Posterior cingulate gyrus (tissue), 11 donors: ENCODE data around the gene KRT75.

Experiments
- DNase-seq, 10 donors: peaks; one replicate each; pipeline versions ENCODE4 v3.0.0 to v3.0.0-alpha.2; 2020 to 2021; ENCODE audit warnings: mixed read lengths in 3 of 10
- intact Hi-C: fragments of 100-400 bp; cut with DNase I; formaldehyde crosslinking; loops from one replicate; pipeline ENCODE4 v1.15.1; 2023

Gene KRT75

DNA sequence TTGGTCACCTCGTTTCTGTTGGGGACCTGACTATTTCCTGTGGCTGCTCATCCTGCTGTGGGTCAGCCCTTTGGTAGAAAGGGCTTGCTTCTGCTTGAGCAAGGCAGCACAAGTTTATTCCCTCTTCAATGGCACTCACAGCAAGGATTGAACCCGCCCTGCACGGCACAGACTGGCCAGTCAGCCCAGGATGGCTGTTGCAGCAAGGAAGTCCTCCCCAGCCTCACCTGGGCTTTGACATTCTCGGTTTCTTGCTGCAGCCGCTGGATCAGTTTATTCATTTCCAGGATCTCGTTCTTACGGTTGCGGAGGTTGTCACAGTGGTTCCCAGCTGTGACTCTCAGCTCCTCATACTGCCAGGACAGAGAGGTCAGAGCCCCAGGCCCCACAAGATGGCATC lies 37.5 kb downstream of the KRT75 start:
- peak in 1 of 10 donors; percentile 62 for DNase-seq
- intact Hi-C loops = no loop called here

- DNase-seq = peak in 3 of 10 donors; percentile 55 to 77 (median 73)
- intact Hi-C loops = no loop called here
Measured at GRCh38 chr12:52395761-52396434, 38.3 kb downstream of the KRT75 start.

DNA sequence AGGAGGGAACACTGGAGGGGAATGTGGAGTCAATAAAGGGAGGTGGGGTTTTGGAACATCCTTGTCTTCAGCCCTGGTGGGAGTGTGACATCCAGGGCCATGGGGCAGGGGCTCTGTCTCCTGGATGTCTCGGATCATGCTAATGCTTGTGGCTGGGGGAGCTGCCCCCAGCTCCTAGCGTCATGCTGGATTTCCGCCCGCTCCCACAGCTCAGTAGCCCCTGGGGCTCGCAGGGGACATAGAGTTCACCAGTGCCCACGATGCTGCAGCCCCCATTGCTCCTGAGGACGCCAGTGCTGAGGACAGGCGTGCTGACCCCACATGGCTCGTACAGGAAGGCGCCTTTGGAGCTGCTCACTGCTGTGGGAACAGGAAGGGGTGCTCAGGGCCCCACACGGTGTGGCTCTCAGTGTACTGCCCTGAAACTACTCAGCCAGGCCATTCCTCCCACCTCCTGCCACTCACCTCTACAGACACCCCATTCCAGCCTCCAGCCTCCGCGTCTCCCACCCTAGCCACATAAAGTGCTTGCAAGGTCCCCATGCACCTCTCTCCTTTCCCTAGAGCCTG lies 39.2 kb downstream of the KRT75 start:
- DNase-seq = peak in 3 of 10 donors; percentile 36 to 61 (median 45)
- intact Hi-C loops = no loop called here

GRCh38 chr12:52392465-52393007 lies 41.6 kb downstream of the KRT75 start:
- peak in 2 of 10 donors; percentile 15 to 19 for DNase-seq
- intact Hi-C loops = no loop called here

GRCh38 chr12:52391618-52392002 lies 42.6 kb downstream of the KRT75 start:
- intact Hi-C loops = no loop called here
- DNase-seq = peak; percentile 39 to 96 (median 74)

- peak in 5 of 10 donors; percentile 26 to 78 (median 47) for DNase-seq
- intact Hi-C loops = no loop called here
Measured at GRCh38 chr12:52390739-52391617, 43.2 kb downstream of the KRT75 start.

DNA sequence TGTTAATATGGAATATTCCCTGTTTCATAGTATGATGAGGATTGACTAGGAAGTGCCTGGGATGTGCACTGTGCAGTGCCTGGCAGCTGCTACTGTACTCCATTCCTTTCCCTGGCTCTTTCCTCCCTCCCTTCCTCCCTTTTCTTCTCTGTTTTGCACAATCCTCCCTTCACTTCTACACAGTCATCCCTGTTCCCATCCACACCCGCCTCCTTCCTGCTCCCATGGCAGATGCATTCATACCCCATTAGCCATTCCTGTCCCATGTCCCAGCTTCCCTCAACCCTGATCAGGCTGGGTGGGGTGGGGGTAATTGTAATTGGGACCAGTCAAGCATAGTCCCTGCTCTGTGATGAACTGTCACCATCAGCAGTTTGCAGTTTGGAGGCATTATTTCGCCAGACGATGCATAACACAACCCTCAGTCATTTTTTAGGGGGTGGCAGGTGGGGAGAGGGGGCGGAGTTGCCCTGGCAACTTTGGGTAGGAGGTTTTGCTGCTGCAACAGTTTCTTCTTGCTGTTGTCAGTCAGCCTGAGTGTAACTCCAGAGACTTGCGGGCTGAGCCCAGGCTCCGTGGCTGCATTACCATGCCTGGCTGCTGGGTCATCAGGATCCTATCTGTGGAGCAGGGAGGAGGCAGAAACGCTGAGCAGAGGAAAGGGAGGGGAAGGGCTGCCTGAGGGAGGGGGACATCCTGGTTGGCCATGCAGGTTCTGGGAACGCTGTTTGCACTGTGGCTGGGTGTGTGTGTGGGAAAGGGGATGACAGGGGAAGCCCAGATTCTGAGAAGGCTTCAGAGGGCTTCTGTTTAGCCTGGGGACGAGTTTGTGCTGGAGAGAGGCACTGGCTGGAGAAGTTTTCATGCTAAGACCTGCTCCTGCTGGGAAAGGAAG lies 44.6 kb downstream of the KRT75 start:
- intact Hi-C loops = no loop called here
- peak in 8 of 10 donors; percentile 47 to 93 (median 64) for DNase-seq

GRCh38 chr12:52387859-52388258 lies 46.3 kb downstream of the KRT75 start:
- DNase-seq = peak in 7 of 10 donors; percentile 33 to 91 (median 56)
- intact Hi-C loops = no loop called here

- intact Hi-C loops = no loop called here
- peak in 2 of 10 donors; percentile 51 to 70 for DNase-seq
Measured at GRCh38 chr12:52385226-52385702, 48.9 kb downstream of the KRT75 start, which contains the start of gene KRT84. Gene KRT84, minus strand, starts transcription at chr12:52385652. Its CDS starts 67 bp downstream, at chr12:52385585.

- intact Hi-C loops = loop anchor here (5.0 kb wide), 1 partner anchor 184 kb away; no protein-coding TSS in a partner anchor
- DNase-seq = peak in 2 of 10 donors; percentile 15 to 58
Measured at GRCh38 chr12:52383331-52383730, 50.8 kb downstream of the KRT75 start.

DNA sequence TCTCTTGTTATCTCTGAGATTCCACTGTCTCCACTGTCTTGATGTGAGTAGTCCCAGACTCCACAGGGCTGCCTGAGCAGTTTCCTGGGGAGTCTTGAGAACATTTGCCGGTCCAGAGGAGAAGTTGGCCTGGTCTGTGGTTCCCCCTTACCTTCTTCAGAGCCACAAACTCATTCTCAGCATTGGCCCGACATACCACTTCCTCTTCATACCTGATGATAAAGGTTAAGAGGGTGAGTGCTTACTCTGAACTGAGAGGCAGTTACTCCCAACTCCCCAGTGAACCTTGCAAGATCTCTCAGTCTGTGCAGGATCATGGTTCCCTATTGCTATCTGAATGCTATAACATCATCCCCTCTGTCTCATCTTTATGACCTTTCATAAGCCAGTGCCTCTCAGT lies 51.3 kb downstream of the KRT75 start:
- peak in 2 of 10 donors; percentile 3 for DNase-seq
- intact Hi-C loops = loop anchor here (5.0 kb wide), 1 partner anchor 184 kb away; no protein-coding TSS in a partner anchor

DNA sequence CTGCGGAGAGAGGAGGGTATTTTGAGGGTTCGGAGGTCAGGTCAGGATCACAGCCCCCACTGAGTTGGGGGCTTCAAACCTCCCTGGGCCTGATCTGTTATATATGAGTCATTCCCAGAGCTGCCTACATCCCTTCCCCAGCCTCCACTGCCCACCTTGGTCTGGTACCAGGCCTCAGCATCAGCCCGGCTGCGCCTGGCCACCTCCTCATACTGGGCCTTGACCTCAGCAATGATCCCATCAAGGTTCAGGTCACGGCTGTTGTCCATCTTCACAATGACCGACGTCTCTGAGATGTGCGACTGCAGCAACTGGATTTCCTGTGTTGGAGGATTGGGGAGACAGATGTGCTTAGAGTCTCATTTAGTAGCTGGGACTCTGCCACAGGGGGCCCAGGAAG lies 53.0 kb downstream of the KRT75 start:
- peak in 2 of 10 donors; percentile 4 to 25 for DNase-seq
- intact Hi-C loops = loop anchor here (5.0 kb wide), 1 partner anchor 186 kb away; no protein-coding TSS in a partner anchor

- intact Hi-C loops = loop anchor here (5.0 kb wide), 1 partner anchor 187 kb away; no protein-coding TSS in a partner anchor
- DNase-seq = peak in 9 of 10 donors; percentile 44 to 93 (median 61)
Measured at GRCh38 chr12:52380271-52380694, 53.9 kb downstream of the KRT75 start.

DNA sequence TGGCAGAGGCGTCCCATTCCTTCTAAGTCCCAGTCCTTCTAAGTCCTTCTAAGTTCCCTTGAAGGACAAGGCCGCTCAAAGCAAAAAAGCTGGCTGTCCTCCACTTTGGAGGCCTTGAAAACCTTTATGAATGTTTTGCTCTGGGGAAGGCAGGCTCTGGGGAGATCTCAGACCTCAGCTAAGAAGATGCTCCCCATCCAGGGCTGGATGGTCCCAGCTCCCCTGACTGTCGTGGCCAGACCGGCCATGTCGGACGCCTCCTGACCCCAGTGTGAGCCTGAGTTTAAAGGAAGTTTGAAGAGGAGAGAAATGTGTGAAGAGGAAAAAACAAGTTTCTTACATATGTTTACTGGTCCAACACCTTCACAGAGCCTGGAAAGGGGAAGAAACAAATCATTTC lies 54.6 kb downstream of the KRT75 start:
- intact Hi-C loops = no loop called here
- peak in 2 of 10 donors; percentile 32 to 56 for DNase-seq

DNA sequence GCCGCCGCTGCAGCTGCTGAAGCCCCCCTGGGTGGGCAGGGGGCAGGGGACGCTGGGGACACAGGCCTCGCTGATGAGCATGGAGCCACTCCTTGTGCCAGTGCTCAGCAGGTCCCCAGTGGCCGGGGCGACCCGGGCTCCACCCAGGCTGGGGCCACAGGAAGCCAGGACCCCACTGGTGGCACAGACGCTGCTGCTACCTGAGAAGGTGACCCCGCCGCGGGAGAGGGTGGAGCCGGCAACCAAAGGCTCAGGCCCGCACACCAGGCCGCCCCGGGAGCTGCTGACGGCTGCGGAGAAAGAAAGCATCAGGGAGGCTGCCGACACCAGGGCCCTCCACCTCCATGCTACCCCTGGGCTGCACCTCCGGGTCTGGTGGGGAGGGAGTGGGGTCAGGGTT lies 56.1 kb downstream of the KRT75 start:
- intact Hi-C loops = no loop called here
- peak in 2 of 10 donors; percentile 59 to 84 for DNase-seq

DNA sequence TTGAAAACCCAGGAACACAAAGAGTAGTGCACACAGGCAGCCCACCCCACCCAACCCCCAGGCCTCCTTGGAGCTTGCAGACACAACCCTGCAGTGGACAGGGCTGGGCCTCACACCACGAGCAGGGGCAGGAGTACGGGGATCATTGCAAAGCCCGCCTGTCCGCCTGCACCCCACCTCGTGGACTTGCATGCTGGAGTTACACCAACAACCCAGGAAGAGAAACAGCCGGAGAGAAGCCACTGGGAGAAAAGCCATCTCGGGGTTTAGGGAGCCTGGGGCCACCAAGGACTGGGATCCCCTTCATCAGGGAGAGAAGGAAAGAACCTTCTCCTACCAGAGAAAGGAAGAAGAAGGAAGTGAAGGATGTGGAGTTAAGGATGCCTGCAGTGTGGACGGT lies 56.9 kb downstream of the KRT75 start:
- DNase-seq = peak in 2 of 10 donors; percentile 19 to 57
- intact Hi-C loops = no loop called here
